Measurements from ENCODE around the gene DOCK4.

GRCh38 chr7:112120696-112121217 is 85.4 kb downstream of the DOCK4 start:
- TF ChIP-seq YY1 (IDR thresholded peaks at IDR 0.05; ENCODE audit: insufficient read depth, insufficient read length) (no peak), ZNF274 (IDR thresholded peaks at IDR 0.05; ENCODE audit: low read depth, low read length) (no peak)

Data from NT2/D1 (cell line).